ENCODE measurements around the gene SLC2A11. TPM values are rescaled to one million over a fixed set of nuclear protein-coding genes. Genes with fewer than 3 reads are reported as not detected.
"Not testable (repeated sequence)": the region's sequence is repeated elsewhere in the genome, so short reads cannot be mapped to it uniquely, and the experiment has no call there.

SLC2A11 gene
- total and polyA plus RNA-seq, 5 donors = 12.0 to 27.2 (median 21.6) TPM

DNA sequence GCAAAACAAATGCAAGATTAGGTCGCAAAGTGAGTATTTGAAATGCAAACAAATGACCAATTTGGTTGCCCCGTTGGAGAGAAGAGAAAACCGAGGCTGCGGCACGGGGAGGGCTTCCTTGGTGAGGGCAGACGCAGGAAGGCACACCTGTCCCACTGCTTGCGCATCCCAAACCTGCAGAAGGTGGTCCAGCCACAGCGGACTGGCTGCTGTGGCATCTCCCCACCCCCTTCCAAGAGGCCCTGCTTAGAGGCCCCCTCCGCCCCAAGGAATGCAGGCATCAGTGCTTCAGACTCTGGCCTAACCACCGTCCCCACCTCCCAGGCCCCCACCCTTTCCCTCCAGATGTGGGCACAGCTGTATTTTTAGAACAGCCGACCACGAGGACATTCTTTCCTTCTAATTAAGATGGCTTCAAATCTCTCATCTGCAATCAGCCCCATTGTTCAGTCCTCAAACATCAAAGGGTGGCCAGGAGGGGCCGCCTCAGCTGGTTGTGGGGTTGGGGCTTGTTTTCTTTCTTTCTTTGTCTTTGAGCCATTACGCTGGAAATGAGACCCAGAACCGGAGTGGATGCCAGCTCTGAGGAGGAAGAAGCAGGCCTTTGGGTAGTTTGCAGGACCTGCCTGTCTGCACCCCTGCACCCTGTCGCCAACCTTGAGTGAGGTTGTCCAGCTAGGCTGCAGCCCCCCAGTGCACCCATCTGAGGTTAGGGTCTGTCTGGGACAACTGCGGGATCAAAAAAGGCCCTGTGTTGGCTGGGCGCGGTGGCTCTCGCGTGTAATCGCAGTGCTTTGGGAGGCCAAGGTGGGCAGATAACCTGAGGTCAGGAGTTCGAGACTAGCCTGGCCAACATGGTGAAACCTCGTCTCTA, 9.4 kb upstream of the SLC2A11 start:
- Histone ChIP-seq H3K4me3 (ENCODE audit: low read length) (no peak overlapping the region), H3K27me3 (ENCODE audit: control insufficient read depth, insufficient read depth) (no peaks in the 10 kb centered on the region), H3K27ac (ENCODE audit: low read length) (no peak overlapping the region), H3K9me3 (ENCODE audit: control insufficient read depth, low read length) (no peaks in the 10 kb centered on the region), H3K4me1 (ENCODE audit: control insufficient read depth, insufficient read depth, low read length) (no peaks in the 10 kb centered on the region)
- DNase-seq (peak in 1 of 3 donors; percentile 56), ATAC-seq (no peak)
- WGBS = 84% methylated on average over 24 of the region's 24 CpGs
- intact Hi-C loops (cut with DNase I) = loop anchor here (5.0 kb wide), 3 partner anchors 76 to 306 kb away; partner anchors contain the start of genes CHCHD10 (in 3 of the 4) and MMP11 (in 1 of the 4)

- H3K27me3 ChIP-seq (ENCODE audit: control insufficient read depth, insufficient read depth) = no peaks in the 10 kb centered on the region
- no peak overlapping the region for H3K27ac ChIP-seq (ENCODE audit: low read length)
- H3K4me1 ChIP-seq (ENCODE audit: control insufficient read depth, insufficient read depth, low read length) = no peaks in the 10 kb centered on the region
- no peak overlapping the region for H3K4me3 ChIP-seq (ENCODE audit: low read length)
- 24% methylated on average over 62 of the region's 62 CpGs for WGBS
- intact Hi-C loops (cut with DNase I) = loop anchor here (5.0 kb wide), 3 partner anchors 77 to 307 kb away; partner anchors contain the start of genes CHCHD10 (in 3 of the 4) and MMP11 (in 1 of the 4)
- DNase-seq (peak; percentile 79 to 94 (median 94)), ATAC-seq (peak; percentile 67 to 78)
- H3K9me3 ChIP-seq (ENCODE audit: control insufficient read depth, low read length) = no peaks in the 10 kb centered on the region
Measured at GRCh38 chr22:23849009-23850006, 8.4 kb upstream of the SLC2A11 start.

DNA sequence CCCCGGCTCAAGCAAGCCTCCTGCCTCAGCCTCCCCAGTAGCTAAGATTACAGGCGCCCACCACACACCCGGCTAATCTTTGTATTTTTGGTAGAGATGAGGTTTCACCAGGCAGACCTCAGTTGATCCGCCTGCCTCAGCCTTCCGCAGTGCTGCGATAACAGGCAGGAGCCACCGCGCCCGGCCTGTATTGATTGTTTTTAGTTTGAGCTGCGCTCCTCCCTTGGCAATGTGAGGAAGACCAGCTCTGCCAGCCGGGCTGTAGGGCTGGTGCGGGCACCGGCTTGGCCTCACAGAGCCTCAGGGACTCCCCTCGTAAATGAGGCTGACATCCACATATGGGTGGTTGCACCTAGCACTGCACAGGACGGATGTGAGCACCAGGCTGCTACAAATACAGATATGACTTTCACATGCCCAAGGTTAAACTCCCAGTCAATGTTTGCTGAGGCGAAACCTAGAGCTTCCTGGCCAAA, 7.5 kb upstream of the SLC2A11 start:
- intact Hi-C loops (cut with DNase I) = loop anchor here in 1 of 4 donors (5.0 kb wide), 1 partner anchor 308 kb away; no protein-coding TSS in a partner anchor
- 86% methylated on average over 16 of the region's 16 CpGs for WGBS

GRCh38 chr22:23856721-23857605, 712 bp upstream of the SLC2A11 start:
- peak overlapping the region; percentile 64 for H3K4me3 ChIP-seq (ENCODE audit: low read length)
- no peaks in the 10 kb centered on the region for H3K27me3 ChIP-seq (ENCODE audit: control insufficient read depth, insufficient read depth)
- ATAC-seq = peak; percentile 69 to 72
- peak in 2 of 3 donors; percentile 74 to 78 for DNase-seq
- peak overlapping the region; percentile 89 for H3K27ac ChIP-seq (ENCODE audit: low read length)
- no peaks in the 10 kb centered on the region for H3K4me1 ChIP-seq (ENCODE audit: control insufficient read depth, insufficient read depth, low read length)
- intact Hi-C loops (cut with DNase I) = no loop called here
- WGBS = 4% methylated on average over 58 of the region's 58 CpGs
- no peaks in the 10 kb centered on the region for H3K9me3 ChIP-seq (ENCODE audit: control insufficient read depth, low read length)

More for the DNA sequence above, 7.5 kb upstream of the SLC2A11 start:
- no peaks in the 10 kb centered on the region for H3K4me1 ChIP-seq (ENCODE audit: control insufficient read depth, insufficient read depth, low read length)
- H3K27me3 ChIP-seq (ENCODE audit: control insufficient read depth, insufficient read depth) = no peaks in the 10 kb centered on the region
- DNase-seq = no peak
- no peak for ATAC-seq
- no peaks in the 10 kb centered on the region for H3K9me3 ChIP-seq (ENCODE audit: control insufficient read depth, low read length)
- H3K27ac ChIP-seq (ENCODE audit: low read length) = no peak overlapping the region
- H3K4me3 ChIP-seq (ENCODE audit: low read length) = no peak overlapping the region

DNA sequence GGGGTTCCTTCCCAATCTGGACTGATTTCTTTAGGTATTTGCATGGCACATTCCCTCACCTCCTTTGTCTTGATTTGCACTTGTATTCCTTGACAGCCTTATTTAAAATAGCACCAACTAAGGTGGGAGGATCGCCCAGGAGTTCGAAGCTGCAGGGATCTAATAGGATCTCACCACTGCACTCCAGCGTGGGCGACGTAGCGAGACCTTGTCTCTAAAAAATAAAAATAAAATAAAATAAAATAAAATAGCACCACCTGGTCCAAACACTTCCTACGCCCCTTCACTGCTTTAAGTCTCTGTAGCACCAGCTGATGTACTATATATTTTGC, 775 bp downstream of the SLC2A11 start:
- Histone ChIP-seq H3K9me3 (ENCODE audit: control insufficient read depth, low read length) (no peaks in the 10 kb centered on the region), H3K4me1 (ENCODE audit: control insufficient read depth, insufficient read depth, low read length) (no peaks in the 10 kb centered on the region), H3K27me3 (ENCODE audit: control insufficient read depth, insufficient read depth) (no peaks in the 10 kb centered on the region), H3K27ac (ENCODE audit: low read length) (peak overlapping the region; percentile 82), H3K4me3 (ENCODE audit: low read length) (peak overlapping the region; percentile 64)
- ATAC-seq = no peak
- no peak for DNase-seq
- 59% methylated on average over 7 of the region's 7 CpGs for WGBS
- intact Hi-C loops (cut with DNase I) = no loop called here

- Histone ChIP-seq H3K4me3 (ENCODE audit: low read length) (no peak overlapping the region), H3K4me1 (ENCODE audit: control insufficient read depth, insufficient read depth, low read length) (no peaks in the 10 kb centered on the region), H3K27me3 (ENCODE audit: control insufficient read depth, insufficient read depth) (no peaks in the 10 kb centered on the region), H3K27ac (ENCODE audit: low read length) (no peak overlapping the region), H3K9me3 (ENCODE audit: control insufficient read depth, low read length) (no peaks in the 10 kb centered on the region)
- WGBS = 92% methylated on average over 4 of the region's 4 CpGs
- DNase-seq = no peak
- intact Hi-C loops (cut with DNase I) = no loop called here
- ATAC-seq = no peak
Measured at GRCh38 chr22:23859201-23859600, 1.5 kb downstream of the SLC2A11 start.

- H3K4me3 ChIP-seq (ENCODE audit: low read length); H3K27ac ChIP-seq (ENCODE audit: low read length); H3K27me3 ChIP-seq (ENCODE audit: control insufficient read depth, insufficient read depth); intact Hi-C loops (cut with DNase I); DNase-seq; H3K9me3 ChIP-seq (ENCODE audit: control insufficient read depth, low read length); ATAC-seq; H3K4me1 ChIP-seq (ENCODE audit: control insufficient read depth, insufficient read depth, low read length): not testable (repeated sequence)
- WGBS = 88% methylated on average over 8 of the region's 8 CpGs
Measured at GRCh38 chr22:23860187-23860586, 2.5 kb downstream of the SLC2A11 start.

GRCh38 chr22:23862103-23862502, 4.4 kb downstream of the SLC2A11 start:
- Histone ChIP-seq H3K27me3 (ENCODE audit: control insufficient read depth, insufficient read depth) (no peaks in the 10 kb centered on the region), H3K9me3 (ENCODE audit: control insufficient read depth, low read length) (no peaks in the 10 kb centered on the region), H3K27ac (ENCODE audit: low read length) (no peak overlapping the region), H3K4me3 (ENCODE audit: low read length) (no peak overlapping the region), H3K4me1 (ENCODE audit: control insufficient read depth, insufficient read depth, low read length) (no peaks in the 10 kb centered on the region)
- 73% methylated on average over 3 of the region's 3 CpGs for WGBS
- intact Hi-C loops (cut with DNase I) = no loop called here
- no peak for ATAC-seq
- DNase-seq = no peak

DNA sequence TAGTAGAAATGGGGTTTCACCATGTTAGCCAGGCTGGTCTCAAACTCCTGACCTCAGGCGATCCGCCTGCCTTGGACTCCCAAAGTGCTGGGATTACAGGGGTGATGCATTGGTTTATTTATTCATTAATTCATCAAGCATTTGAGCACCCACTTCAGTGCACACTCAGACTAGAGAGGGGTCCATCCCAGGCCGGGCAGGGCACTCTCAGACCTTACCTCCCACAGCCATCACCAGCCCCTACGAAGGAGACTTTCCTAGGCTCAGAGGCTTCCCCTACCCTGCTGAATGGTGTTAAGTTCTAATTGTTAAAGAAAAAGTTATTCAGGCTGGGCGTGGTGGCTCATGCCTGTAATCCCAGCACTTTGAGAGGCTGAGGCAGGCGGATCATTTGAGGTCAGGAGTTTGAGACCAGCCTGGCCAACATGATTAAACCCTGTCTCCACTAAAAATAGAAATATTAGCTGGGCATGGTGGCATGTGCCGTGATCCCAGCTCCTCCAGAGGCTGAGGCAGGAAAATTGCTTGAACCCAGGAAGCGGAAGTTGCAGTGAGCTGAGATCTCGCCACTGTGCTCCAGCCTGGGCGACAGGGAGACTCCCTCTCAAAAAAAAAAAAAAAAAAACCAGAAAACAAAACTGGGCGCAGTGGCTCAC, 7.0 kb downstream of the SLC2A11 start:
- H3K27ac ChIP-seq (ENCODE audit: low read length); DNase-seq; H3K4me3 ChIP-seq (ENCODE audit: low read length); ATAC-seq; H3K4me1 ChIP-seq (ENCODE audit: control insufficient read depth, insufficient read depth, low read length); H3K27me3 ChIP-seq (ENCODE audit: control insufficient read depth, insufficient read depth); H3K9me3 ChIP-seq (ENCODE audit: control insufficient read depth, low read length); intact Hi-C loops (cut with DNase I): not testable (repeated sequence)
- WGBS = 79% methylated on average over 11 of the region's 11 CpGs

- ATAC-seq (no peak), DNase-seq (no peak)
- no peaks in the 10 kb centered on the region for H3K9me3 ChIP-seq (ENCODE audit: control insufficient read depth, low read length)
- H3K4me1 ChIP-seq (ENCODE audit: control insufficient read depth, insufficient read depth, low read length) = no peaks in the 10 kb centered on the region
- WGBS = 93% methylated on average over 4 of the region's 4 CpGs
- no peak overlapping the region for H3K27ac ChIP-seq (ENCODE audit: low read length)
- intact Hi-C loops (cut with DNase I) = no loop called here
- H3K4me3 ChIP-seq (ENCODE audit: low read length) = no peak overlapping the region
- H3K27me3 ChIP-seq (ENCODE audit: control insufficient read depth, insufficient read depth) = no peaks in the 10 kb centered on the region
Measured at GRCh38 chr22:23868580-23868979, 10.9 kb downstream of the SLC2A11 start.

All from right cardiac atrium (tissue), 5 donors.